IgD-negative memory B cell (primary cell): ENCODE results near the gene DRD1. TPM values are rescaled to one million over a fixed set of nuclear protein-coding genes. Genes with fewer than 3 reads are reported as not detected.
"Not testable (repeated sequence)": the region's sequence is repeated elsewhere in the genome, so short reads cannot be mapped to it uniquely, and the experiment has no call there.

ENCODE experiments used
- H3K27ac Mint-ChIP-seq, 3 donors: one replicate each; pipeline ENCODE4 v1.8.0; 2020 to 2022; ENCODE audit warnings: mild to moderate bottlenecking in 3 of 3, mixed read lengths in 3 of 3, moderate library complexity in 1 of 3
- H3K27me3 Mint-ChIP-seq: one replicate; pipeline ENCODE4 v1.8.0; 2021; ENCODE audit warnings: mixed read lengths
- H3K36me3 Mint-ChIP-seq: one replicate; pipeline ENCODE4 v1.8.0; 2020; ENCODE audit warnings: mild to moderate bottlenecking, mixed read lengths
- H3K4me1 Mint-ChIP-seq, 3 donors: one replicate each; pipeline ENCODE4 v1.8.0; 2020 to 2022; ENCODE audit warnings: mixed read lengths in 3 of 3, mild to moderate bottlenecking in 1 of 3
- H3K4me3 Mint-ChIP-seq, 4 donors: one replicate each; pipeline ENCODE4 v1.8.0; 2020 to 2022; ENCODE audit warnings: mild to moderate bottlenecking in 4 of 4, mixed read lengths in 4 of 4, moderate library complexity in 3 of 4
- H3K9me3 Mint-ChIP-seq, 3 donors: one replicate each; pipeline ENCODE4 v1.8.0; 2020 to 2021; ENCODE audit warnings: mixed read lengths in 3 of 3, mild to moderate bottlenecking in 1 of 3
- polyA plus RNA-seq: library from polyadenylated mRNA; unstranded; fragments of 300-500 nt; fragmentation: Illumina TruSeq; gene quantifications from one replicate; pipeline ENCODE4 v1.2.3, GENCODE V29; 2021

The DRD1 gene
- polyA plus RNA-seq, 1 donor from 2014 or later, result not detected

DNA sequence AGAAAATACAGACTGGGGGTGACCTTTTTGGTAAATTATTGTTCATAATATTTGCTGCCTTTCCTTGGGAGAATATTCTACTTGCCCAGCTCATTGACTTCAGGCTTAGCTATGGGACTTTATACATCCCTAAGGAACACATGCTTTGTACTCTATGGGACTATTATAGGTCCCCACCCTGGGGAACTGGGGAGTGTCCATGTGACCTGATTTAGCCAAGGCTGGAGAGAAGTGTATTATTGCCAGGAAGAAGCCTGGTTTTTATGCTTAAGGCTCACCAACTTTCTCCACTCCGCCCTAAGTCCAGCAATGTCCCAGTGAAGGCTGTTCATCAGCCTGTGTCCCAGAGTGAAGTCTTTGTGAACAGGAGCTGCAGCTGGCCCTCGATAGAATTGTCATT is 16.6 kb upstream of the DRD1 start:
- H3K36me3 Mint-ChIP-seq, result no peaks in the 10 kb centered on the region
- peaks cover 0 to 9% (median 3%) of the 10 kb centered on the region in 3 donors for H3K4me1 Mint-ChIP-seq
- no peak overlapping the region for H3K4me3 Mint-ChIP-seq
- no peak overlapping the region for H3K27ac Mint-ChIP-seq
- H3K27me3 Mint-ChIP-seq, result peaks cover 8% of the 10 kb centered on the region
- peaks cover 0 to 1% (median 0%) of the 10 kb centered on the region in 3 donors for H3K9me3 Mint-ChIP-seq

DNA sequence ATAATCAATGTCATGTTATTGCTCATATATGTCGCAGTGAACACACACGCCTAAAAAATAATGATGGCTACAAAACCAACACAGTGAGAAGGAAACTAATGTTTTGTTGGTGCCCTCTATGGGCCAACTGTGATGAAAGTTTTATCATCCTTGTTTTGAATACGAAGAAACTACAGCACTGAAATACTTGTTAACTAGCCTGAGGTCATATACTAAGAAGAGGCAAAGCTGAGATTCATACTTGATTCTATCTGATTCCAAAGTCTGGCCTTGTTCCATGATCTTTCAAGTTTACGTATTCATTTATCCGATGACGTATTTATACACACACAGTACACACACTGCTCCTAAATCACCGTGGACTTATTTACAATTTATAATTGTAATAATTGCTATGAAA is 16.1 kb upstream of the DRD1 start:
- Mint-ChIP-seq H3K4me3 (no peak overlapping the region), H3K27ac (no peak overlapping the region), H3K36me3 (no peaks in the 10 kb centered on the region), H3K4me1 (peaks cover 0 to 11% (median 3%) of the 10 kb centered on the region in 3 donors), H3K27me3 (peaks cover 8% of the 10 kb centered on the region), H3K9me3 (no peaks in the 10 kb centered on the region)

DNA sequence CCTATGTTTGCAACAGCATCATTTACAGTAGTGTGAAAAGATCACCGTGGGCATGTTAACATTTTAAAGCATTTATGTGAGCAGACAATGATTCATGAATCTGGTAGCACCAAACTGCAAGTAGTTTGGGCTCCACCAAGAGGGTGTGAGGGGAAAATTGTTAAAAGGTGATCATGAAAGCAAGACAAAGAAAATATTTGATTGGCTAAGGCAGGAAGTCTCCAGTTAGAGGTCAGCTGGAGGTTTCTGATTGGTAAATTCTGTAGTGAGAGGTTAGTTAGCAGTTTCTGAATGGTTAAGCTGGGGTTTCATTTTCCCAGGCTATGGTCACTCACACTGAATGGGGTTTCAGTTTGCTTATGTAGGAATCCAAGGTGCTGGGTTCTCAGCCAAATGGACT is 13.5 kb upstream of the DRD1 start:
- Mint-ChIP-seq H3K4me1 (peaks cover 0 to 5% (median 0%) of the 10 kb centered on the region in 3 donors), H3K27ac (no peak overlapping the region), H3K27me3 (peaks cover 17% of the 10 kb centered on the region), H3K9me3 (peaks cover 0 to 7% (median 0%) of the 10 kb centered on the region in 3 donors), H3K4me3 (no peak overlapping the region), H3K36me3 (peaks cover 3% of the 10 kb centered on the region)

DNA sequence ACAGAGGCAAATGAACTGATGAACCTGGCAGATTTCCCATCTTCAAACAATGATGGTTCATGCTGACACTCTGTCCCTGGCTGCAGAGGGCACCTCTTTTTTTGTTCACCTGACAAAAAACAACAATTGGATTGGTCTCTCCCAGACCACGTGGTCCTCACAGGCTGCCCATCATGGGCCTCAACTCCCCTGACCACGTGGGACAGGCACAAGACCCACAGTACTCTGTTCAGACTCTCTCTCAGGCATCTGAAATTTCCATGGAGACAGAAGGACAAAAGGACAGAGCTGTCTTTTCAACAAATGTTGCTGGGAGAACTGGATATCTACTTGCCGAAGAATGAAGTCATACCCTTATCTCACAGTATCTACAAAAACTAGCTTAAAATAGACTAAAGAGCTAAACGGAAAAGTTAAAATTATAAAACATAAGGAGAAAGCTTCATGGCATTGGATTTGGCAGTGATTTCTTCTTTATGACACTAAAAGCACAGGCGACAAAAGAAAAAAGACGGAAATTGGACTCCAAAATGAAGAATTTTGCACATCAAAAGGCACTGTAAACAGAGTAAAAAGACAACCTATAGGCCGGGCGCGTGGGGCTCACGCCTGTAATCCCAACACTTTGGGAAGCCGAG is 12.2 kb upstream of the DRD1 start:
- H3K27ac Mint-ChIP-seq, result no peak overlapping the region
- H3K36me3 Mint-ChIP-seq, result peaks cover 3% of the 10 kb centered on the region
- H3K27me3 Mint-ChIP-seq, result peaks cover 17% of the 10 kb centered on the region
- H3K9me3 Mint-ChIP-seq, result peaks cover 0 to 7% (median 0%) of the 10 kb centered on the region in 3 donors
- H3K4me1 Mint-ChIP-seq, result peaks cover 0 to 5% (median under 1%) of the 10 kb centered on the region in 3 donors
- no peak overlapping the region for H3K4me3 Mint-ChIP-seq

GRCh38 chr5:175454338-175454737 is 10.4 kb upstream of the DRD1 start:
- not testable (repeated sequence) for H3K36me3 Mint-ChIP-seq, H3K9me3 Mint-ChIP-seq, H3K4me1 Mint-ChIP-seq, H3K4me3 Mint-ChIP-seq, H3K27ac Mint-ChIP-seq
- peaks cover 18% of the 10 kb centered on the region for H3K27me3 Mint-ChIP-seq

DNA sequence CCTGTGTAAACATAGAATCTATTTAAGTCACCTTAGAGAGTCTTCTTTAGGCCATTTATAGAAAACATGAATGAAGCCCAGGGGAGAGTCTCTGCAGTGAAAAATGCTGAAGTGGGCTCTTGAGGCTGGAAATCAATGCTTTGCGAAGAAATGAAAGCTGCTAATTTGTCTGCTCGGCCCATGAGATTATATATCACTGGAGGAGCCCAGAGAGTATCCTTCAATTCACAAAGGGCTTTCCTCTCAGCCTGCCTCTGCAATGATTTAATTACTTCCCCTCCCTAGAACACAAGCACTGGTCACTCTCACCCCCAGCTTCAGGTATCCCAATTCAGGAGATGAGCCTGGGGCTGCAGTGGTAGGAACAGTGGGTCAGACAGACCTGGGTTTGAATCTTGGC is 8.2 kb upstream of the DRD1 start:
- no peak overlapping the region for H3K27ac Mint-ChIP-seq
- H3K27me3 Mint-ChIP-seq, result peaks cover 24% of the 10 kb centered on the region

DNA sequence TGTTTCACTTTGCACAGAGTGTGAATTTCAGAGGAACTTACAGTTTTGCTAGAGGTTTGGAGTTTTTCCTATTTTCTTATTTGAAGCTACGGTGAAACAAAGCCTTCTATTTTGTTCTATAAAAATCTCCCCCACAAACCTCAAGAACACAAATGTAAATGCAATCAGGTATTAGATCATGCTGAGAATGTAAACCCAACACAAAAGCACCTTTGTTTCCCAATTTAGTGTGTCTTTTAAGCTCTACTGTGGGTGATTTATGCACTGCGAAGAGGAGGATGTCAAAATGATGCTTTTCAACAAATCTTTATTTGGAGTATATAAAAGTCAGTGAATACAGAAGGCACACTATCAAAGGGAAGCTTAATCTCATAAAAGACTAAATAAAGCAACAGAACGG is 4.3 kb upstream of the DRD1 start:
- Mint-ChIP-seq H3K4me1 (peaks cover 0 to 5% (median 4%) of the 10 kb centered on the region in 3 donors), H3K27me3 (peaks cover 22% of the 10 kb centered on the region), H3K36me3 (no peaks in the 10 kb centered on the region), H3K27ac (no peak overlapping the region), H3K9me3 (peaks cover 0 to 2% (median 0%) of the 10 kb centered on the region in 3 donors), H3K4me3 (no peak overlapping the region)

More for the DNA sequence above, 8.2 kb upstream of the DRD1 start:
- H3K4me3 Mint-ChIP-seq, result no peak overlapping the region
- H3K9me3 Mint-ChIP-seq, result peaks cover 0 to 7% (median 0%) of the 10 kb centered on the region in 3 donors
- peaks cover 3% of the 10 kb centered on the region for H3K36me3 Mint-ChIP-seq
- H3K4me1 Mint-ChIP-seq, result peaks cover 0 to 3% (median 2%) of the 10 kb centered on the region in 3 donors

GRCh38 chr5:175447571-175447970 is 3.6 kb upstream of the DRD1 start:
- H3K4me3 Mint-ChIP-seq, result no peak overlapping the region
- peaks cover 0 to 5% (median 4%) of the 10 kb centered on the region in 3 donors for H3K4me1 Mint-ChIP-seq
- no peaks in the 10 kb centered on the region for H3K36me3 Mint-ChIP-seq
- H3K27me3 Mint-ChIP-seq, result peaks cover 24% of the 10 kb centered on the region
- H3K27ac Mint-ChIP-seq, result no peak overlapping the region
- no peaks in the 10 kb centered on the region for H3K9me3 Mint-ChIP-seq

- not testable (repeated sequence) for H3K36me3 Mint-ChIP-seq, H3K4me1 Mint-ChIP-seq, H3K4me3 Mint-ChIP-seq, H3K9me3 Mint-ChIP-seq, H3K27ac Mint-ChIP-seq
- H3K27me3 Mint-ChIP-seq, result peaks cover 30% of the 10 kb centered on the region
Measured at GRCh38 chr5:175446378-175446777, 2.4 kb upstream of the DRD1 start.

GRCh38 chr5:175444905-175445456 is 999 bp upstream of the DRD1 start:
- H3K9me3 Mint-ChIP-seq, result no peaks in the 10 kb centered on the region
- no peaks in the 10 kb centered on the region for H3K36me3 Mint-ChIP-seq
- no peak overlapping the region for H3K4me3 Mint-ChIP-seq
- peak overlapping the region in 1 of 3 donors; percentile 23 for H3K27ac Mint-ChIP-seq
- peaks cover 35% of the 10 kb centered on the region for H3K27me3 Mint-ChIP-seq
- H3K4me1 Mint-ChIP-seq, result peaks cover 0 to 5% (median 1%) of the 10 kb centered on the region in 3 donors

- Mint-ChIP-seq H3K4me1 (peaks cover 0 to 5% (median 1%) of the 10 kb centered on the region in 3 donors), H3K4me3 (no peak overlapping the region), H3K9me3 (no peaks in the 10 kb centered on the region), H3K36me3 (no peaks in the 10 kb centered on the region), H3K27ac (no peak overlapping the region), H3K27me3 (peaks cover 35% of the 10 kb centered on the region)
Measured at GRCh38 chr5:175443514-175444059, 395 bp downstream of the DRD1 start.

GRCh38 chr5:175438234-175438857 is 5.6 kb downstream of the DRD1 start:
- no peak overlapping the region for H3K27ac Mint-ChIP-seq
- H3K4me3 Mint-ChIP-seq, result peak overlapping the region in 1 of 4 donors; percentile 72
- no peaks in the 10 kb centered on the region for H3K9me3 Mint-ChIP-seq
- no peaks in the 10 kb centered on the region for H3K36me3 Mint-ChIP-seq
- peaks cover 29% of the 10 kb centered on the region for H3K27me3 Mint-ChIP-seq
- H3K4me1 Mint-ChIP-seq, result peaks cover 0 to under 1% (median under 1%) of the 10 kb centered on the region in 3 donors

DNA sequence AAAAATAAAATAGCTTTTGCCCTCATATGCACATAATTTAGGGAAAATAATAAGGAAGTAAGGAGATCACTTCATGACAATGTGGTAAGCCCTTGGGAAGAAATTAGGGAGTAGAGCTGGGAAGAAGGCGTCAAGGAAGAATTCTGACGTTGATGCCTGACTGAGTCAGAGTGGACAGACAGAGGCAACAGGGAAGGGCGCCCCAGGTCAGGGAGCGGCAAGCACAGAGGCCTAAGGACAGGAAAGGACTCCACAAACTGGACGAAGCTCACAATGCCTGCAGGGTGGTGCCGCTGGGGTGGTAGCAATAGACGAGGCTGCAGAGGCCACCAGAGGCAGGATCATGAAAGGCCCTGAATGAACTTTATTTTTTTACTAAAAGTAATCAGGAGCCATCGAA is 7.6 kb downstream of the DRD1 start:
- H3K9me3 Mint-ChIP-seq, result no peaks in the 10 kb centered on the region
- H3K4me3 Mint-ChIP-seq, result peak overlapping the region in 1 of 4 donors; percentile 12
- H3K27me3 Mint-ChIP-seq, result peaks cover 17% of the 10 kb centered on the region
- H3K27ac Mint-ChIP-seq, result no peak overlapping the region
- H3K4me1 Mint-ChIP-seq, result no peaks in the 10 kb centered on the region
- no peaks in the 10 kb centered on the region for H3K36me3 Mint-ChIP-seq

DNA sequence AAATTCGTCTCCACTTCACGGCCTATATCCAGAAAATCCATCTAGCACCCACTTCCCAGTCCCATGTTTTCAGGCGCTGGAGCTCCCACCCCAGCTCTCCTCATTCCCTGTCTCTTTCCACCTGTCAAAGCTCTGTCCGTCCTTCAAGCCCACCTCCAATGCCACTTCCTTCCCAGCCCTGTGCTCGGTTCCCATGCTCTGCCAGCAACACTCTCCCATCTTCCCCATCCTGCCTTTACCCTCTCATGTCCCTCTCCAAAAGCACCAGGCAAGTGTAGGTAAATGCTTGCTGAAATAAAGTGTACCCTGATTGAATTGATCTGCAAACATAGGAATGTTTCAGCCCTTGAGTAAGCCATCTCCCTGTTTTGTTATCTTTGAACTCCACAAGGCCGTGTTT is 9.2 kb downstream of the DRD1 start:
- H3K27ac Mint-ChIP-seq, result no peak overlapping the region

GRCh38 chr5:175427762-175428161 is 16.2 kb downstream of the DRD1 start:
- H3K4me1 Mint-ChIP-seq, result no peaks in the 10 kb centered on the region
- no peaks in the 10 kb centered on the region for H3K36me3 Mint-ChIP-seq
- H3K4me3 Mint-ChIP-seq, result no peak overlapping the region
- H3K27ac Mint-ChIP-seq, result no peak overlapping the region
- no peaks in the 10 kb centered on the region for H3K27me3 Mint-ChIP-seq
- peaks cover 3 to 10% (median 7%) of the 10 kb centered on the region in 3 donors for H3K9me3 Mint-ChIP-seq

More for the DNA sequence above, 9.2 kb downstream of the DRD1 start:
- Mint-ChIP-seq H3K27me3 (peaks cover 10% of the 10 kb centered on the region), H3K9me3 (peaks cover 0 to 2% (median 0%) of the 10 kb centered on the region in 3 donors), H3K4me3 (no peak overlapping the region), H3K4me1 (no peaks in the 10 kb centered on the region), H3K36me3 (no peaks in the 10 kb centered on the region)
